ENCODE data around the gene TMEM114.
A peak's percentile ranks its signal among the peaks of the same experiment; 100 is the strongest.
"Not testable (repeated sequence)": the region's sequence is repeated elsewhere in the genome, so short reads cannot be mapped to it uniquely, and the experiment has no call there.

The TMEM114 gene

GRCh38 chr16:8567355-8568230, 22.7 kb downstream of the TMEM114 start:
- peak; percentile 87 for TF ChIP-seq CTCF (IDR thresholded peaks at IDR 0.05; ENCODE audit: insufficient read depth, low read length, missing control alignments)
- no peak overlapping the region for H3K4me3 ChIP-seq (ENCODE audit: low read depth, low read length)
- ChIA-PET POLR2A (no interaction called here), CTCF (interaction anchor here (0.7 to 5.5 kb wide), 33 partner anchors 9 to 1942 kb away, joined by 3 to 114 read pairs (median 4); partner anchors contain the start of genes METTL22, PMM2 and TMEM186)
- DNase-seq (ENCODE audit: low read depth, low spot score): peak; percentile 36

- TF ChIP-seq CTCF (IDR thresholded peaks at IDR 0.05; ENCODE audit: insufficient read depth, low read length, missing control alignments): no peak
- POLR2A ChIA-PET: no interaction called here
- no peak for DNase-seq (ENCODE audit: low read depth, low spot score)
- no peak overlapping the region for H3K4me3 ChIP-seq (ENCODE audit: low read depth, low read length)
- CTCF ChIA-PET: interaction anchor here (0.8 to 5.5 kb wide), 3 partner anchors 8 to 226 kb away, joined by 3 to 114 read pairs (median 3); no protein-coding TSS in a partner anchor
These were observed 24.8 kb downstream of the TMEM114 start for GRCh38 chr16:8565498-8565897.

GRCh38 chr16:8564934-8565345, 25.4 kb downstream of the TMEM114 start:
- no peak for TF ChIP-seq CTCF (IDR thresholded peaks at IDR 0.05; ENCODE audit: insufficient read depth, low read length, missing control alignments)
- POLR2A ChIA-PET: no interaction called here
- CTCF ChIA-PET: no interaction called here
- no peak for DNase-seq (ENCODE audit: low read depth, low spot score)
- H3K4me3 ChIP-seq (ENCODE audit: low read depth, low read length): no peak overlapping the region

GRCh38 chr16:8563944-8564540, 26.3 kb downstream of the TMEM114 start:
- CTCF ChIA-PET; H3K4me3 ChIP-seq (ENCODE audit: low read depth, low read length); DNase-seq (ENCODE audit: low read depth, low spot score); POLR2A ChIA-PET: not testable (repeated sequence)

GRCh38 chr16:8561496-8561895, 28.8 kb downstream of the TMEM114 start:
- POLR2A ChIA-PET: no interaction called here
- CTCF ChIA-PET: no interaction called here
- DNase-seq (ENCODE audit: low read depth, low spot score): no peak
- no peak for TF ChIP-seq CTCF (IDR thresholded peaks at IDR 0.05; ENCODE audit: insufficient read depth, low read length, missing control alignments)
- H3K4me3 ChIP-seq (ENCODE audit: low read depth, low read length): no peak overlapping the region

GRCh38 chr16:8555400-8555799, 34.9 kb downstream of the TMEM114 start:
- no peak overlapping the region for H3K4me3 ChIP-seq (ENCODE audit: low read depth, low read length)
- POLR2A ChIA-PET: no interaction called here
- DNase-seq (ENCODE audit: low read depth, low spot score): no peak
- no peak for TF ChIP-seq CTCF (IDR thresholded peaks at IDR 0.05; ENCODE audit: insufficient read depth, low read length, missing control alignments)
- CTCF ChIA-PET: interaction anchor here (0.8 kb wide), 1 partner anchor 12 kb away, joined by 3 read pairs; no protein-coding TSS in a partner anchor
